A549 (cell line): ENCODE results near the gene AZGP1. TPM values are rescaled to one million over a fixed set of nuclear protein-coding genes. Genes with fewer than 3 reads are reported as not detected.
A peak's percentile ranks its signal among the peaks of the same experiment; 100 is the strongest.

Experiments
- ATAC-seq, 2 experiments: fragments of 200-7000 bp in 1 of 2; fragments of >200 bp in 1 of 2; cut with Nextera tagmentation in 1 of 2; cut with Tn5 transposase in 1 of 2; 3 replicates each; pipeline versions ENCODE4 v1.8.0 to v1.9.1; 2018 to 2020; ENCODE audit warnings: mild to moderate bottlenecking in 1 of 2, moderate library complexity in 1 of 2
- CTCF ChIA-PET: fragments of 300-600 bp; sonication (Branson Sonifier 250); formaldehyde crosslinking; extraction: SDS; loops from one replicate; lab custom pipeline; 2021; ENCODE audit warnings: antibody characterized with exemption, inconsistent platforms; lab: Yijun Ruan, JAX
- POLR2A ChIA-PET: fragments of 350-600 bp; formaldehyde crosslinking; extraction: SDS; loops from one replicate; lab custom pipeline; 2021; ENCODE audit warnings: antibody characterized with exemption, inconsistent platforms; lab: Yijun Ruan, JAX
- DNase-seq, 2 experiments: peaks; one replicate each; pipeline versions ENCODE4 v3.0.0 to v3.0.0-alpha.2; 2011 to 2016; ENCODE audit warnings: low read depth in 1 of 2, low spot score in 1 of 2
- FAIRE-seq: peaks from 2 replicates; lab custom pipeline; 2011; peaks lifted over from hg19 to GRCh38; lab: Jason Lieb, UNC
- H3K27ac ChIP-seq, 2 experiments: fragments of >200 bp; sonication (Bioruptor Twin); formaldehyde crosslinking; 3 replicates each; pipeline ENCODE4 v1.5.1; 2016 to 2017
- H3K4me1 ChIP-seq: fragments of >200 bp; sonication (Bioruptor Twin); formaldehyde crosslinking; 3 replicates; pipeline ENCODE4 v1.6.1; 2016
- H3K4me2 ChIP-seq: fragments of >200 bp; sonication (Bioruptor Twin); formaldehyde crosslinking; 3 replicates; pipeline ENCODE4 v1.6.1; 2016
- H3K4me3 ChIP-seq: fragments of >200 bp; sonication (Bioruptor Twin); formaldehyde crosslinking; 3 replicates; pipeline ENCODE4 v1.5.1; 2016
- H3K9me3 ChIP-seq: fragments of >200 bp; sonication (Bioruptor Twin); formaldehyde crosslinking; 3 replicates; pipeline ENCODE4 v1.6.1; 2016
- ATOH8 ChIP-seq: fragments of 250-450 bp; sonication (Bioruptor Pico); IDR thresholded peaks from 2 replicates; pipeline ENCODE4 v1.5.0; 2020; ENCODE audit warnings: low read depth, mild to moderate bottlenecking, moderate library complexity
- BCL3 ChIP-seq: fragments of >200 bp; sonication (Bioruptor Twin); formaldehyde crosslinking; IDR thresholded peaks from 3 replicates; pipeline ENCODE4 v1.6.1; 2016
- BHLHE40 ChIP-seq: IDR thresholded peaks from 2 replicates; pipeline ENCODE4 v1.6.1; 2012; ENCODE audit warnings: low read depth, low read length, inconsistent platforms
- EHMT2 ChIP-seq: fragments of 200-600 bp; sonication (generic); IDR thresholded peaks from 2 replicates; pipeline ENCODE4 v1.6.1; 2016; ENCODE audit warnings: antibody characterized with exemption, low read depth, mild to moderate bottlenecking, moderate library complexity
- EP300 ChIP-seq, 2 experiments: fragments of >200 bp; sonication (Bioruptor Twin); formaldehyde crosslinking; IDR thresholded peaks; 2 replicates in 1 of 2; 3 replicates in 1 of 2; pipeline ENCODE4 v1.6.1; 2016 to 2017
- FOSL2 ChIP-seq, 2 experiments: fragments of 450-650 bp in 1 of 2; fragments of >200 bp in 1 of 2; sonication (Bioruptor Twin) in 1 of 2; formaldehyde crosslinking; IDR thresholded peaks; 2 replicates each; pipeline versions ENCODE4 v1.5.0 to v1.6.1; 2016 to 2020; ENCODE audit warnings: mild to moderate bottlenecking in 1 of 2, moderate library complexity in 1 of 2
- FOXS1 ChIP-seq: fragments of 250-450 bp; sonication (Bioruptor Pico); IDR thresholded peaks from 2 replicates; pipeline ENCODE4 v1.5.0; 2020; ENCODE audit warnings: mild to moderate bottlenecking, moderate library complexity
- GATA3 ChIP-seq: IDR thresholded peaks from 2 replicates; pipeline ENCODE4 v1.6.1; 2012; ENCODE audit warnings: borderline replicate concordance
- HDAC2 ChIP-seq: fragments of 200-600 bp; sonication (generic); IDR thresholded peaks from 2 replicates; pipeline ENCODE4 v1.6.1; 2016
- HOXA7 ChIP-seq: fragments of 250-450 bp; sonication (Bioruptor Pico); IDR thresholded peaks from 2 replicates; pipeline ENCODE4 v1.5.0; 2020; ENCODE audit warnings: mild to moderate bottlenecking, moderate library complexity
- HOXB5 ChIP-seq: fragments of 250-450 bp; sonication (Bioruptor Pico); IDR thresholded peaks from 2 replicates; pipeline ENCODE4 v1.5.0; 2020; ENCODE audit warnings: mild to moderate bottlenecking, moderate library complexity
- MYC ChIP-seq: IDR thresholded peaks from 2 replicates; pipeline ENCODE4 v1.6.1; 2012; ENCODE audit warnings: mild to moderate bottlenecking, inconsistent platforms, low read length, improper control_type of control experiment, borderline replicate concordance
- NR3C1 ChIP-seq: fragments of >200 bp; sonication (Bioruptor Twin); formaldehyde crosslinking; IDR thresholded peaks from 3 replicates; pipeline ENCODE4 v1.6.1; 2017
- PBX3 ChIP-seq: IDR thresholded peaks from 2 replicates; pipeline ENCODE4 v1.6.1; 2012
- POLR2A ChIP-seq: IDR thresholded peaks from 2 replicates; pipeline ENCODE4 v1.6.1; 2012; ENCODE audit warnings: mild to moderate bottlenecking, low read length
- POLR2AphosphoS2 ChIP-seq: conservative IDR thresholded peaks from 2 replicates; pipeline ENCODE4 v1.6.1; 2012; ENCODE audit warnings: low read length, improper control_type of control experiment, inconsistent platforms
- RCOR1 ChIP-seq: fragments of 150-350 bp; IDR thresholded peaks from 2 replicates; pipeline ENCODE4 v1.6.1; 2014; ENCODE audit warnings: antibody characterized with exemption, low read length, low read depth
- RNF2 ChIP-seq: fragments of 200-600 bp; sonication (generic); IDR thresholded peaks from 2 replicates; pipeline ENCODE4 v1.6.1; 2016; ENCODE audit warnings: low read depth, mild to moderate bottlenecking, antibody characterized with exemption, moderate library complexity, borderline replicate concordance
- TP53 ChIP-seq: fragments of 250-450 bp; sonication (Bioruptor Pico); IDR thresholded peaks from 2 replicates; pipeline ENCODE4 v1.5.0; 2021; ENCODE audit warnings: mild to moderate bottlenecking, moderate library complexity
- USF2 ChIP-seq: fragments of 450-650 bp; IDR thresholded peaks from 2 replicates; pipeline ENCODE4 v1.6.1; 2014; ENCODE audit warnings: antibody characterized with exemption
- ZC3H11A ChIP-seq: fragments of 450-650 bp; IDR thresholded peaks from 2 replicates; pipeline ENCODE4 v1.6.1; 2014; ENCODE audit warnings: antibody characterized with exemption, mild to moderate bottlenecking
- WGBS: methylation state at CpG from one replicate; pipeline ENCODE4 v1.1.6; 2017; ENCODE audit errors: missing lambda C conversion rate; 5-methylcytosine and 5-hydroxymethylcytosine counted together
- polyA plus RNA-seq, 4 experiments: library from polyadenylated mRNA; depleted of rRNA in 3 of 4; stranded (reverse); fragments of >200 nt; fragmentation: RNase III in 1 of 4; extraction: RNeasy Plus Mini Kit Qiagen cat#74134 plus additional on column Dnase treatment in 1 of 4; gene quantifications; 2 replicates in 3 of 4; 3 replicates in 1 of 4; pipeline ENCODE4 v1.2.3, GENCODE V29; 2011 to 2017
- TF ChIP-seq, protein P1 (sequence below): fragments of 200-600 bp; sonication (generic); IDR thresholded peaks from 2 replicates; pipeline ENCODE4 v1.6.1; 2016; ENCODE audit warnings: antibody characterized with exemption, mild to moderate bottlenecking, moderate library complexity
- TF ChIP-seq, protein P2 (sequence below): fragments of >200 bp; sonication (Bioruptor Twin); formaldehyde crosslinking; IDR thresholded peaks from 2 replicates; pipeline ENCODE4 v1.6.1; 2016
- TF ChIP-seq, protein P3 (sequence below): fragments of 250-450 bp; sonication (Bioruptor Pico); IDR thresholded peaks from 2 replicates; pipeline ENCODE4 v1.5.0; 2021; ENCODE audit warnings: mild to moderate bottlenecking, moderate library complexity, borderline replicate concordance
- TF ChIP-seq, protein P4 (sequence below): IDR thresholded peaks from 2 replicates; pipeline ENCODE4 v1.6.1; 2012; ENCODE audit warnings: low read depth, borderline replicate concordance

The AZGP1 gene
- polyA plus RNA-seq, 2 of the 4 experiments (the other 2 are of a cell fraction) = 0.13 TPM; not detected in 1

DNA sequence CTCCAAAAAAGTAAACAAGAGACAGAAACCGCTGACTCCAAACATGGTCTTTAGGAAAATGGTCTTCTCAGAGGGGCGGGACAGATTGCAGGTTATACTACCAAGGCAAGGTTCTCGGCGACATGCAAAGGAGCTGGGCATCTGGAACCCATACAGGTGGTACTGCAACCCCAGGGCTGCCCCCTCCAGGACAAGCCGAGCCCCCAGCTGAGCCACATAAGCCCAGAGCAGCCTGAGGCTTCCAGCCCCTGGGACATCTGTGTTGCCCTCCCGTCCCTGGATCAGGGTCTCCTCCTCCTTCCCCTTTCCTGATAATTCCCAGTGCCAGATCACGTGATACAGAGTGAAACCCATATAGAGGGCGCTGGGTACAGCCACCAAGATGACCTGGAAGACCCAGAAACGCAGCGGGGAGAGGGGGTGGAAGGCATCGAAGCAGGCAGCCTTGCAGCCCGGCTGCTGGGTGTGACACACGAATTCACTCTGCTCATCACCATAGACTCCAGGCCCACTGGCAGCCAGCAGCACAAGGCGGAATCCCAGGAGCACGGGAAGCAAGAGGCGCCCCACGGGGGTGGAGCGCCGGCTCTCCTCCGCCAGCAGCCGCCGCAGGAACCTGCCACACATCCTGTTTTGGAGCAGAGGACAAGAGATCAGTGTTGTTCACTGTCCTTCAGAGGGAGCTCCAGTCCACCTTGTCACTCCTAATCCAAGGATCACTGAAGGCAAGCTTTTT lies 46.7 kb downstream of the AZGP1 start, which contains the start of gene GJC3 (continued):
- TF ChIP-seq, protein P1, sequence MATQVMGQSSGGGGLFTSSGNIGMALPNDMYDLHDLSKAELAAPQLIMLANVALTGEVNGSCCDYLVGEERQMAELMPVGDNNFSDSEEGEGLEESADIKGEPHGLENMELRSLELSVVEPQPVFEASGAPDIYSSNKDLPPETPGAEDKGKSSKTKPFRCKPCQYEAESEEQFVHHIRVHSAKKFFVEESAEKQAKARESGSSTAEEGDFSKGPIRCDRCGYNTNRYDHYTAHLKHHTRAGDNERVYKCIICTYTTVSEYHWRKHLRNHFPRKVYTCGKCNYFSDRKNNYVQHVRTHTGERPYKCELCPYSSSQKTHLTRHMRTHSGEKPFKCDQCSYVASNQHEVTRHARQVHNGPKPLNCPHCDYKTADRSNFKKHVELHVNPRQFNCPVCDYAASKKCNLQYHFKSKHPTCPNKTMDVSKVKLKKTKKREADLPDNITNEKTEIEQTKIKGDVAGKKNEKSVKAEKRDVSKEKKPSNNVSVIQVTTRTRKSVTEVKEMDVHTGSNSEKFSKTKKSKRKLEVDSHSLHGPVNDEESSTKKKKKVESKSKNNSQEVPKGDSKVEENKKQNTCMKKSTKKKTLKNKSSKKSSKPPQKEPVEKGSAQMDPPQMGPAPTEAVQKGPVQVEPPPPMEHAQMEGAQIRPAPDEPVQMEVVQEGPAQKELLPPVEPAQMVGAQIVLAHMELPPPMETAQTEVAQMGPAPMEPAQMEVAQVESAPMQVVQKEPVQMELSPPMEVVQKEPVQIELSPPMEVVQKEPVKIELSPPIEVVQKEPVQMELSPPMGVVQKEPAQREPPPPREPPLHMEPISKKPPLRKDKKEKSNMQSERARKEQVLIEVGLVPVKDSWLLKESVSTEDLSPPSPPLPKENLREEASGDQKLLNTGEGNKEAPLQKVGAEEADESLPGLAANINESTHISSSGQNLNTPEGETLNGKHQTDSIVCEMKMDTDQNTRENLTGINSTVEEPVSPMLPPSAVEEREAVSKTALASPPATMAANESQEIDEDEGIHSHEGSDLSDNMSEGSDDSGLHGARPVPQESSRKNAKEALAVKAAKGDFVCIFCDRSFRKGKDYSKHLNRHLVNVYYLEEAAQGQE = no peak
- TF ChIP-seq HDAC2 = no peak
- TF ChIP-seq, protein P2, sequence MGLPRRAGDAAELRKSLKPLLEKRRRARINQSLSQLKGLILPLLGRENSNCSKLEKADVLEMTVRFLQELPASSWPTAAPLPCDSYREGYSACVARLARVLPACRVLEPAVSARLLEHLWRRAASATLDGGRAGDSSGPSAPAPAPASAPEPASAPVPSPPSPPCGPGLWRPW = no peak
- TF ChIP-seq HOXB5 (CRISPR knock-in tag) = no peak
- TF ChIP-seq BCL3 = no peak
- TF ChIP-seq ATOH8 = no peak
- TF ChIP-seq RCOR1 = no peak
- no peak for TF ChIP-seq NR3C1
- TF ChIP-seq HOXA7 (CRISPR knock-in tag) = no peak
- no peak for TF ChIP-seq TP53 (CRISPR knock-in tag)
- peak; percentile 73 for TF ChIP-seq USF2
- TF ChIP-seq MYC = no peak

DNA sequence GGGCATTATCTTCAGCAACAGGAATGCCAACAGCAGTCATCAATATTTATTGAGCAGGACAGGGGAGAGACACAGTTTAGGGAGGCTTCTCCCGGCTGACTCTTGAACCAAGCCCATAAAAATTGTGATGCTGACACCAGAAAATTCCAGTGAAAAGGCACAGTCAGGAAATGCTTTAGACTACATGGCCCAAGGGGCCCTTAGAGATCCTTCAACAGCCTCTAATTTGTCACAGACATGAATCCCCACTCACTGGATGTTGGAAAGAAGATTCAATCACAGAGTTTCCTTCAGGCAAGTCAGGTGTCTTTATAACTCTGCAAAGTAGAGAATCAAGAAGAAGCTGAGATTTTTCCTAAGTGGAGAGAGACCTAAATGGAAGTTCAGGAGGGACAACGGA lies 47.6 kb downstream of the AZGP1 start:
- no peak for FAIRE-seq
- ChIA-PET POLR2A (interaction anchor here (1.7 kb wide), 1 partner anchor 8 kb away, joined by 22 read pairs; the partner anchor contains the start of gene TRIM4), CTCF (interaction anchor here (2.4 to 3.8 kb wide), 4 partner anchors 10 to 63 kb away, joined by 13 to 22 read pairs (median 15); no protein-coding TSS in a partner anchor)
- Histone ChIP-seq H3K4me1 (0 out of 3 replicates have a peak, but pooled peaks cover 7% of the 10 kb centered on the region), H3K4me2 (no peak overlapping the region), H3K4me3 (no peak overlapping the region), H3K9me3 (no peaks in the 10 kb centered on the region), H3K27ac (no peak overlapping the region)
- no peak for DNase-seq
- WGBS = 30% methylated on average over 2 of the region's 2 CpGs
- ATAC-seq = no peak
- TF ChIP-seq MYC (no peak), PBX3 (no peak), RNF2 (no peak), POLR2A (no peak), FOSL2 (IDR thresholded peaks at IDR 0.05) (no peak), FOSL2 (CRISPR knock-in tag; IDR thresholded peaks at IDR 0.05) (no peak), POLR2AphosphoS2 (no peak), BCL3 (no peak), ZC3H11A (no peak), EHMT2 (no peak), GATA3 (no peak), HOXB5 (CRISPR knock-in tag) (no peak), NR3C1 (no peak), BHLHE40 (no peak), FOXS1 (no peak), EP300 (IDR thresholded peaks at IDR 0.05) (no peak)
- TF ChIP-seq, protein P3, sequence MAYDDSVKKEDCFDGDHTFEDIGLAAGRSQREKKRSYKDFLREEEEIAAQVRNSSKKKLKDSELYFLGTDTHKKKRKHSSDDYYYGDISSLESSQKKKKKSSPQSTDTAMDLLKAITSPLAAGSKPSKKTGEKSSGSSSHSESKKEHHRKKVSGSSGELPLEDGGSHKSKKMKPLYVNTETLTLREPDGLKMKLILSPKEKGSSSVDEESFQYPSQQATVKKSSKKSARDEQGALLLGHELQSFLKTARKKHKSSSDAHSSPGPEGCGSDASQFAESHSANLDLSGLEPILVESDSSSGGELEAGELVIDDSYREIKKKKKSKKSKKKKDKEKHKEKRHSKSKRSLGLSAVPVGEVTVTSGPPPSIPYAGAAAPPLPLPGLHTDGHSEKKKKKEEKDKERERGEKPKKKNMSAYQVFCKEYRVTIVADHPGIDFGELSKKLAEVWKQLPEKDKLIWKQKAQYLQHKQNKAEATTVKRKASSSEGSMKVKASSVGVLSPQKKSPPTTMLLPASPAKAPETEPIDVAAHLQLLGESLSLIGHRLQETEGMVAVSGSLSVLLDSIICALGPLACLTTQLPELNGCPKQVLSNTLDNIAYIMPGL = no peak
- TF ChIP-seq, protein P4, sequence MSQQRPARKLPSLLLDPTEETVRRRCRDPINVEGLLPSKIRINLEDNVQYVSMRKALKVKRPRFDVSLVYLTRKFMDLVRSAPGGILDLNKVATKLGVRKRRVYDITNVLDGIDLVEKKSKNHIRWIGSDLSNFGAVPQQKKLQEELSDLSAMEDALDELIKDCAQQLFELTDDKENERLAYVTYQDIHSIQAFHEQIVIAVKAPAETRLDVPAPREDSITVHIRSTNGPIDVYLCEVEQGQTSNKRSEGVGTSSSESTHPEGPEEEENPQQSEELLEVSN = no peak
